Left lobe of liver (tissue), 2 donors: ENCODE data around the gene RESP18. TPM values are rescaled to one million over a fixed set of nuclear protein-coding genes. Genes with fewer than 3 reads are reported as not detected.

Experiments used
- ATAC-seq: fragments of 200-7000 bp; cut with Tn5 transposase; one replicate; pipeline ENCODE4 v1.9.1; 2020; ENCODE audit warnings: mild to moderate bottlenecking, moderate library complexity
- DNase-seq: peaks from one replicate; pipeline ENCODE4 v3.0.0-alpha.2; 2020; ENCODE audit warnings: low spot score
- total RNA-seq: library from RNA; stranded (reverse); gene quantifications from one replicate; pipeline ENCODE4 v1.2.1, GENCODE V29; 2021
- donor health status: DM: no; HTN: no; CAD: no; lungs with moderate emphysema.
- donor health status: DM: no; HTN: yes; CAD: no.

RESP18 gene
- total RNA-seq: not detected

GRCh38 chr2:219332542-219332941, at the start of gene RESP18:
RESP18 (minus strand) TSS chr2:219332744.
- ATAC-seq (no peak), DNase-seq (no peak)

GRCh38 chr2:219381448-219381847, 48.9 kb upstream of the RESP18 start:
- ATAC-seq (no peak), DNase-seq (no peak)

GRCh38 chr2:219380926-219381325, 48.4 kb upstream of the RESP18 start:
- ATAC-seq (no peak), DNase-seq (no peak)

GRCh38 chr2:219378163-219378851, 45.8 kb upstream of the RESP18 start:
- ATAC-seq: no peak
- DNase-seq: no peak

- ATAC-seq: peak; percentile 93
- peak; percentile 86 for DNase-seq
Measured at GRCh38 chr2:219369447-219369861, 36.9 kb upstream of the RESP18 start.

GRCh38 chr2:219368690-219369191, 36.2 kb upstream of the RESP18 start:
- ATAC-seq (peak; percentile 40), DNase-seq (no peak)

GRCh38 chr2:219362524-219363164, 30.1 kb upstream of the RESP18 start:
- ATAC-seq (no peak), DNase-seq (no peak)

GRCh38 chr2:219362072-219362471, 29.5 kb upstream of the RESP18 start:
- ATAC-seq: no peak
- no peak for DNase-seq

GRCh38 chr2:219358170-219359075, 25.9 kb upstream of the RESP18 start:
- DNase-seq: no peak
- ATAC-seq: peak; percentile 26

- peak; percentile 25 for ATAC-seq
Measured at GRCh38 chr2:219356834-219357233, 24.3 kb upstream of the RESP18 start.

GRCh38 chr2:219354582-219354981, 22.0 kb upstream of the RESP18 start:
- no peak for ATAC-seq
- DNase-seq: no peak

More at GRCh38 chr2:219356834-219357233, 24.3 kb upstream of the RESP18 start:
- no peak for DNase-seq

GRCh38 chr2:219353129-219353528, 20.6 kb upstream of the RESP18 start:
- ATAC-seq: no peak

GRCh38 chr2:219352448-219353023, 20.0 kb upstream of the RESP18 start:
- DNase-seq (peak; percentile 52), ATAC-seq (peak; percentile 86)

More at GRCh38 chr2:219353129-219353528, 20.6 kb upstream of the RESP18 start:
- no peak for DNase-seq

- ATAC-seq (no peak), DNase-seq (no peak)
Measured at GRCh38 chr2:219350710-219351221, 18.2 kb upstream of the RESP18 start.

- no peak for ATAC-seq
- DNase-seq: no peak
Measured at GRCh38 chr2:219350215-219350614, 17.7 kb upstream of the RESP18 start.

- DNase-seq (no peak), ATAC-seq (peak; percentile 21)
Measured at GRCh38 chr2:219344751-219345430, 12.3 kb upstream of the RESP18 start.

GRCh38 chr2:219335373-219335786, 2.8 kb upstream of the RESP18 start:
- DNase-seq: no peak
- no peak for ATAC-seq

- DNase-seq: no peak
- ATAC-seq: no peak
Measured at GRCh38 chr2:219334076-219334475, 1.5 kb upstream of the RESP18 start.

- no peak for DNase-seq
- ATAC-seq: peak; percentile 69
Measured at GRCh38 chr2:219331560-219332213, 857 bp downstream of the RESP18 start.
